ENCODE measurements around the gene MAP3K3. TPM values are rescaled to one million over a fixed set of nuclear protein-coding genes. Genes with fewer than 3 reads are reported as not detected.

The MAP3K3 gene
- polyA plus RNA-seq, 1 donor from 2014 or later = 16.6 TPM

GRCh38 chr17:63613663-63614062 is 8.6 kb upstream of the MAP3K3 start:
- H3K9me3 ChIP-seq (ENCODE audit: low read length) = no peaks in the 10 kb centered on the region
- H3K27me3 ChIP-seq (ENCODE audit: insufficient read depth, low read depth, low read length) = no peaks in the 10 kb centered on the region
- H3K4me2 ChIP-seq (ENCODE audit: low read length) = no peak overlapping the region
- H4K20me1 ChIP-seq (ENCODE audit: insufficient read depth) = no peaks in the 10 kb centered on the region
- TF ChIP-seq REST (IDR thresholded peaks at IDR 0.05; ENCODE audit: borderline replicate concordance) (no peak), RAD21 (conservative IDR thresholded peaks at IDR 0.05) (no peak), SMC3 (conservative IDR thresholded peaks at IDR 0.05; ENCODE audit: poor library complexity) (no peak), EZH2 (IDR thresholded peaks at IDR 0.05; ENCODE audit: borderline replicate concordance, insufficient read depth, low read length, poor library complexity, severe bottlenecking) (no peak), EP300 (conservative IDR thresholded peaks at IDR 0.05; ENCODE audit: poor library complexity, severe bottlenecking) (no peak), CTCF (IDR thresholded peaks at IDR 0.05; ENCODE audit: poor library complexity, severe bottlenecking) (no peak), TAF1 (IDR thresholded peaks at IDR 0.05; ENCODE audit: low read depth) (no peak), MXI1 (conservative IDR thresholded peaks at IDR 0.05; ENCODE audit: poor library complexity, severe bottlenecking) (no peak)
- no peaks in the 10 kb centered on the region for H3K36me3 ChIP-seq (ENCODE audit: insufficient read depth, low read length)
- no peak overlapping the region for H3K27ac ChIP-seq (ENCODE audit: low read length)
- H3K9ac ChIP-seq (ENCODE audit: low read length) = no peak overlapping the region
- H3K79me2 ChIP-seq (replicated peaks; ENCODE audit: insufficient read depth, low read length) = no peaks in the 10 kb centered on the region
- H2AFZ ChIP-seq (ENCODE audit: low read depth, low read length) = no peak overlapping the region
- H3F3A ChIP-seq (ENCODE audit: insufficient read depth, low read length, poor library complexity, severe bottlenecking) = no peaks in the 10 kb centered on the region
- no peaks in the 10 kb centered on the region for H3K9me2 ChIP-seq (ENCODE audit: insufficient read depth, low read length)
- no peak overlapping the region for H3K4me3 ChIP-seq (ENCODE audit: low read length)

GRCh38 chr17:63621229-63621683 is 961 bp upstream of the MAP3K3 start:
- H3K79me2 ChIP-seq (replicated peaks; ENCODE audit: insufficient read depth, low read length) = peaks cover 32% of the 10 kb centered on the region
- H2AFZ ChIP-seq (ENCODE audit: low read depth, low read length) = peak overlapping the region; percentile 67
- peak overlapping the region; percentile 85 for H3K4me2 ChIP-seq (ENCODE audit: low read length)
- H3K27me3 ChIP-seq (ENCODE audit: insufficient read depth, low read depth, low read length) = no peaks in the 10 kb centered on the region
- H3K36me3 ChIP-seq (ENCODE audit: insufficient read depth, low read length) = no peaks in the 10 kb centered on the region
- H3K4me3 ChIP-seq (ENCODE audit: low read length) = peak overlapping the region; percentile 81
- no peaks in the 10 kb centered on the region for H3K9me2 ChIP-seq (ENCODE audit: insufficient read depth, low read length)
- no peaks in the 10 kb centered on the region for H4K20me1 ChIP-seq (ENCODE audit: insufficient read depth)
- H3F3A ChIP-seq (ENCODE audit: insufficient read depth, low read length, poor library complexity, severe bottlenecking) = peaks cover 6% of the 10 kb centered on the region
- H3K9me3 ChIP-seq (ENCODE audit: low read length) = no peaks in the 10 kb centered on the region
- H3K27ac ChIP-seq (ENCODE audit: low read length) = peak overlapping the region; percentile 61
- TF ChIP-seq CTCF (IDR thresholded peaks at IDR 0.05; ENCODE audit: poor library complexity, severe bottlenecking) (no peak), EP300 (conservative IDR thresholded peaks at IDR 0.05; ENCODE audit: poor library complexity, severe bottlenecking) (no peak), REST (IDR thresholded peaks at IDR 0.05; ENCODE audit: borderline replicate concordance) (no peak), EZH2 (IDR thresholded peaks at IDR 0.05; ENCODE audit: borderline replicate concordance, insufficient read depth, low read length, poor library complexity, severe bottlenecking) (no peak), SMC3 (conservative IDR thresholded peaks at IDR 0.05; ENCODE audit: poor library complexity) (no peak), MXI1 (conservative IDR thresholded peaks at IDR 0.05; ENCODE audit: poor library complexity, severe bottlenecking) (no peak), TAF1 (IDR thresholded peaks at IDR 0.05; ENCODE audit: low read depth) (no peak), RAD21 (conservative IDR thresholded peaks at IDR 0.05) (no peak), POLR2AphosphoS5 (IDR thresholded peaks at IDR 0.05) (no peak)
- H3K9ac ChIP-seq (ENCODE audit: low read length) = peak overlapping the region; percentile 74
